Neural cell (in vitro differentiated cells): ENCODE data around the gene HOXD8. TPM values are rescaled to one million over a fixed set of nuclear protein-coding genes. Genes with fewer than 3 reads are reported as not detected.

Experiments
- H2AFZ ChIP-seq: fragments of 200-600, 300-800 bp; sonication (generic), shearing (Covaris generic); 2 replicates; pipeline ENCODE4 v1.6.0; 2014; ENCODE audit warnings: low read depth, mild to moderate bottlenecking, antibody characterized with exemption, low read length, moderate library complexity
- H3F3A ChIP-seq: fragments of 200-600 bp; shearing (Covaris generic); 2 replicates; pipeline ENCODE4 v1.6.1; 2016; ENCODE audit warnings: mild to moderate bottlenecking, moderate library complexity, mixed read lengths, antibody characterized with exemption, low read length; ENCODE audit not compliant: insufficient read depth, poor library complexity, severe bottlenecking
- H3K27ac ChIP-seq: fragments of 200-600, 300-800 bp; sonication (generic), shearing (Covaris generic); 2 replicates; pipeline ENCODE4 v1.5.1; 2014; ENCODE audit warnings: mild to moderate bottlenecking, low read length, moderate library complexity
- H3K27me3 ChIP-seq: fragments of 300-800, 200-600 bp; sonication (generic), shearing (Covaris generic); 2 replicates; pipeline ENCODE4 v1.6.0; 2014; ENCODE audit warnings: mild to moderate bottlenecking, low read depth, low read length, moderate library complexity; ENCODE audit not compliant: insufficient read depth
- H3K36me3 ChIP-seq: fragments of 300-800, 200-600 bp; sonication (generic), shearing (Covaris generic); 2 replicates; pipeline ENCODE4 v1.5.1; 2014; ENCODE audit warnings: mild to moderate bottlenecking, antibody characterized with exemption, low read length, moderate library complexity; ENCODE audit not compliant: insufficient read depth
- H3K4me2 ChIP-seq: fragments of 300-800, 200-600 bp; sonication (generic), shearing (Covaris generic); 2 replicates; pipeline ENCODE4 v1.6.0; 2014; ENCODE audit warnings: mild to moderate bottlenecking, low read length
- H3K4me3 ChIP-seq: fragments of 300-800, 200-600 bp; sonication (generic), shearing (Covaris generic); 2 replicates; pipeline ENCODE4 v1.5.1; 2014; ENCODE audit warnings: mild to moderate bottlenecking, low read length, moderate library complexity
- H3K79me2 ChIP-seq: fragments of 200-600 bp; shearing (Covaris generic); replicated peaks from 2 replicates; pipeline ENCODE4 v1.6.0; 2014; ENCODE audit warnings: mild to moderate bottlenecking, low read length, moderate library complexity; ENCODE audit not compliant: insufficient read depth
- H3K9ac ChIP-seq: fragments of 300-800, 200-600 bp; sonication (generic), shearing (Covaris generic); 2 replicates; pipeline ENCODE4 v1.6.1; 2016; ENCODE audit warnings: mild to moderate bottlenecking, low read length, mixed read lengths
- H3K9me2 ChIP-seq: fragments of 200-600 bp; shearing (Covaris generic); 2 replicates; pipeline ENCODE4 v1.6.1; 2016; ENCODE audit warnings: mild to moderate bottlenecking, low read length, mixed read lengths; ENCODE audit not compliant: insufficient read depth
- H3K9me3 ChIP-seq: fragments of 200-600, 300-800 bp; sonication (generic), shearing (Covaris generic); 2 replicates; pipeline ENCODE4 v1.6.1; 2016; ENCODE audit warnings: mild to moderate bottlenecking, mixed run types, low read length, moderate library complexity, mixed read lengths
- H4K20me1 ChIP-seq: fragments of 200-600 bp; shearing (Covaris generic); 2 replicates; pipeline ENCODE4 v1.6.1; 2016; ENCODE audit warnings: mild to moderate bottlenecking, mixed run types; ENCODE audit not compliant: insufficient read depth
- EP300 ChIP-seq: fragments of 450-650 bp; conservative IDR thresholded peaks from 2 replicates; pipeline ENCODE4 v1.6.1; 2014; ENCODE audit warnings: antibody characterized with exemption, mild to moderate bottlenecking, moderate library complexity; ENCODE audit not compliant: poor library complexity, severe bottlenecking
- EZH2 ChIP-seq: fragments of 200-600, 300-800 bp; shearing (Covaris generic), sonication (generic); IDR thresholded peaks from 2 replicates; pipeline ENCODE4 v1.6.1; 2014; ENCODE audit warnings: antibody characterized with exemption, low read length, borderline replicate concordance, mild to moderate bottlenecking; ENCODE audit not compliant: insufficient read depth, poor library complexity, severe bottlenecking
- MXI1 ChIP-seq: fragments of 450-650 bp; conservative IDR thresholded peaks from 2 replicates; pipeline ENCODE4 v1.6.1; 2014; ENCODE audit warnings: antibody characterized with exemption, mild to moderate bottlenecking; ENCODE audit not compliant: poor library complexity, severe bottlenecking
- POLR2AphosphoS5 ChIP-seq: IDR thresholded peaks from 2 replicates; pipeline ENCODE4 v1.6.1; 2012
- RAD21 ChIP-seq: fragments of 450-650 bp; conservative IDR thresholded peaks from 2 replicates; pipeline ENCODE4 v1.6.1; 2014; ENCODE audit warnings: antibody characterized with exemption, mild to moderate bottlenecking, moderate library complexity
- SMC3 ChIP-seq: fragments of 450-650 bp; conservative IDR thresholded peaks from 2 replicates; pipeline ENCODE4 v1.6.1; 2014; ENCODE audit warnings: antibody characterized with exemption, mild to moderate bottlenecking, moderate library complexity; ENCODE audit not compliant: poor library complexity
- TAF1 ChIP-seq: IDR thresholded peaks from 2 replicates; pipeline ENCODE4 v1.6.1; 2012; ENCODE audit warnings: low read depth
- polyA plus RNA-seq: library from polyadenylated mRNA; depleted of rRNA; stranded (reverse); fragments of >200 nt; gene quantifications from 2 replicates; pipeline ENCODE4 v1.2.3, GENCODE V29; 2014
- TF ChIP-seq, protein P1 (sequence below): fragments of 450-650 bp; IDR thresholded peaks from 2 replicates; pipeline ENCODE4 v1.5.1; 2014; ENCODE audit warnings: antibody characterized with exemption, mild to moderate bottlenecking, moderate library complexity; ENCODE audit not compliant: poor library complexity, severe bottlenecking
- TF ChIP-seq, protein P2 (sequence below): IDR thresholded peaks from 2 replicates; pipeline ENCODE4 v1.6.1; 2012; ENCODE audit warnings: borderline replicate concordance

Gene HOXD8
- polyA plus RNA-seq, 1 donor from 2014 or later: not detected

DNA sequence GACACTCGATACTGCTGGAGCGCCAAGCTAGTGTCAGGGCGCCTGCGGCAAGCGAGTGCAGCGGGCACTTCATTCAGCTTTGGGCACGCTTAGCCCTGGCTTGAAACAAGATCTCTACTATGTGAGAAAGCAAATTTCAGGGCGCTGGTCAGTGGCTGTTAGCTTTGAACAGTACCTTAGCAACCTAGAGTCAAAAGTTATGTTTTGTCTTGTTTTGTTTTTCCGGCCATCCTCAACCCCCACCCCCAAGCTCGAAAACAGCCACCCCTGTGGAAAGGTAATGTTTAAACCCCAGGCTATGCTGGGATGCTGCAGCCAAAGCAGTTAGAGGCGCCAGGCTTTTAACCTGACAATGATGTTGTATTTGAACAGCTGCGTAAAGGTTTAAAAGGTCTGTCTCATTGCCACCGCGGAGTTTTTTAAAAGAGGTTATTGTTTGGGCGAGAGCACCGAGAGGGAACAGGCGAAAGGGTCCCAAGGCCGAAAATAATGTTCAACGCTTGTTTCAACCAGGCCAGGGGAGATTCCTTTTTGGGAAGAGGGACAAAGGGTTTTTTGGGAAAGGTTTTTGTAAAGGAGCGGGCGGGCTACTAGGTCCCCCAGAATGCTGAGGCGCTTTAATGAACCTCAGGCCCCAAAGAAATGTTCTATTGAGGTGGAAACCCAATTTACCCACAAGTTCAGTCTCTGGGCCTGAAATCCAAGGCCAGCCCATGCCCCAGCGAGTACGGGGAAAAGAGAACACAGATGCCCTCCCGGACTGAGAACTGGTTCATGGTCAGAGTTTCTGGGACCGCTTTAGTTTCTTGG is 15.2 kb upstream of the HOXD8 start:
- Histone ChIP-seq H2AFZ (no peak overlapping the region), H3K9ac (no peak overlapping the region), H3K36me3 (no peaks in the 10 kb centered on the region), H3K9me3 (peaks cover 32% of the 10 kb centered on the region), H3K27me3 (peaks cover 99% of the 10 kb centered on the region), H3K4me3 (no peak overlapping the region), H3K4me2 (no peak overlapping the region), H4K20me1 (no peaks in the 10 kb centered on the region), H3K9me2 (no peaks in the 10 kb centered on the region), H3F3A (no peaks in the 10 kb centered on the region), H3K27ac (no peak overlapping the region), H3K79me2 (no peaks in the 10 kb centered on the region)
- TF ChIP-seq EZH2 (no peak), TAF1 (no peak), EP300 (no peak), SMC3 (no peak), POLR2AphosphoS5 (no peak), MXI1 (no peak), RAD21 (no peak)
- TF ChIP-seq, protein P1, sequence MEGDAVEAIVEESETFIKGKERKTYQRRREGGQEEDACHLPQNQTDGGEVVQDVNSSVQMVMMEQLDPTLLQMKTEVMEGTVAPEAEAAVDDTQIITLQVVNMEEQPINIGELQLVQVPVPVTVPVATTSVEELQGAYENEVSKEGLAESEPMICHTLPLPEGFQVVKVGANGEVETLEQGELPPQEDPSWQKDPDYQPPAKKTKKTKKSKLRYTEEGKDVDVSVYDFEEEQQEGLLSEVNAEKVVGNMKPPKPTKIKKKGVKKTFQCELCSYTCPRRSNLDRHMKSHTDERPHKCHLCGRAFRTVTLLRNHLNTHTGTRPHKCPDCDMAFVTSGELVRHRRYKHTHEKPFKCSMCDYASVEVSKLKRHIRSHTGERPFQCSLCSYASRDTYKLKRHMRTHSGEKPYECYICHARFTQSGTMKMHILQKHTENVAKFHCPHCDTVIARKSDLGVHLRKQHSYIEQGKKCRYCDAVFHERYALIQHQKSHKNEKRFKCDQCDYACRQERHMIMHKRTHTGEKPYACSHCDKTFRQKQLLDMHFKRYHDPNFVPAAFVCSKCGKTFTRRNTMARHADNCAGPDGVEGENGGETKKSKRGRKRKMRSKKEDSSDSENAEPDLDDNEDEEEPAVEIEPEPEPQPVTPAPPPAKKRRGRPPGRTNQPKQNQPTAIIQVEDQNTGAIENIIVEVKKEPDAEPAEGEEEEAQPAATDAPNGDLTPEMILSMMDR: no peak
- TF ChIP-seq, protein P2, sequence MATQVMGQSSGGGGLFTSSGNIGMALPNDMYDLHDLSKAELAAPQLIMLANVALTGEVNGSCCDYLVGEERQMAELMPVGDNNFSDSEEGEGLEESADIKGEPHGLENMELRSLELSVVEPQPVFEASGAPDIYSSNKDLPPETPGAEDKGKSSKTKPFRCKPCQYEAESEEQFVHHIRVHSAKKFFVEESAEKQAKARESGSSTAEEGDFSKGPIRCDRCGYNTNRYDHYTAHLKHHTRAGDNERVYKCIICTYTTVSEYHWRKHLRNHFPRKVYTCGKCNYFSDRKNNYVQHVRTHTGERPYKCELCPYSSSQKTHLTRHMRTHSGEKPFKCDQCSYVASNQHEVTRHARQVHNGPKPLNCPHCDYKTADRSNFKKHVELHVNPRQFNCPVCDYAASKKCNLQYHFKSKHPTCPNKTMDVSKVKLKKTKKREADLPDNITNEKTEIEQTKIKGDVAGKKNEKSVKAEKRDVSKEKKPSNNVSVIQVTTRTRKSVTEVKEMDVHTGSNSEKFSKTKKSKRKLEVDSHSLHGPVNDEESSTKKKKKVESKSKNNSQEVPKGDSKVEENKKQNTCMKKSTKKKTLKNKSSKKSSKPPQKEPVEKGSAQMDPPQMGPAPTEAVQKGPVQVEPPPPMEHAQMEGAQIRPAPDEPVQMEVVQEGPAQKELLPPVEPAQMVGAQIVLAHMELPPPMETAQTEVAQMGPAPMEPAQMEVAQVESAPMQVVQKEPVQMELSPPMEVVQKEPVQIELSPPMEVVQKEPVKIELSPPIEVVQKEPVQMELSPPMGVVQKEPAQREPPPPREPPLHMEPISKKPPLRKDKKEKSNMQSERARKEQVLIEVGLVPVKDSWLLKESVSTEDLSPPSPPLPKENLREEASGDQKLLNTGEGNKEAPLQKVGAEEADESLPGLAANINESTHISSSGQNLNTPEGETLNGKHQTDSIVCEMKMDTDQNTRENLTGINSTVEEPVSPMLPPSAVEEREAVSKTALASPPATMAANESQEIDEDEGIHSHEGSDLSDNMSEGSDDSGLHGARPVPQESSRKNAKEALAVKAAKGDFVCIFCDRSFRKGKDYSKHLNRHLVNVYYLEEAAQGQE: no peak

DNA sequence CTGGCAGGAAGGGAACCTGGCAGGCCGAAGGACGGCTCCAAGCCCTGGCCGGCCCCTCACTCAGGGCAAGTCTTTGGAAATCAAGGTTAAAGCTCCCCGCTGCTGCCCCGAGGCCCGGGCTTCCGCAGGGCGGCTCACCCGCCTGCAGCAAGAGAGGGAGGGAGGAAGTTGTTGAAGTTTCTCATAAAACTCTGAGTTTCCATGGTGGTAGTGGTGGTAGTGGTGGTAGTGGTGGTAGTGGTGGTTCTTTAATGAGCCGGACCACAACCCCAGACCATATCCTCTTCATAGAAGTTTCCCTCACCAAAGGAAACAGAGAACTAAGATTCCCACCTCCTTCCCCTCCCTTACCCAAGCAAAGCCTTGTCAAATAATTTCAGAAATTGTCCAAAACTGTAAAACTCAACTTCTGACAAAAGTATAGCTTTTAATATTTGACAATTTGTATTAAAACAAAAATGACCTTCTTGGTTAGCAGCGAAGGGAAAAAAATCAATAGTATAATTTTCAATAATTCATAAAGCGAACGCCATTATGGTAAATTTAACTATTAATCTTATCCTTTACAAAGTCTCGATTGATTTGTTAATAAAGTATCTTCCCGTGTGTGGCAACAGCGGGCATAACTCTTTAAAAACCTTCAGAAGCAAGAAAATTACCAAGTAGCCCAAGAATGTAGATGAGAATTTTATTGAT is 14.4 kb upstream of the HOXD8 start:
- H3K79me2 ChIP-seq: no peaks in the 10 kb centered on the region
- H3K9ac ChIP-seq: no peak overlapping the region
- H2AFZ ChIP-seq: no peak overlapping the region
- peaks cover 32% of the 10 kb centered on the region for H3K9me3 ChIP-seq
- TF ChIP-seq, protein P2: no peak
- TF ChIP-seq EZH2: peak; percentile 68
- peaks cover 99% of the 10 kb centered on the region for H3K27me3 ChIP-seq
- no peaks in the 10 kb centered on the region for H3K9me2 ChIP-seq
- no peaks in the 10 kb centered on the region for H3F3A ChIP-seq
- H3K4me3 ChIP-seq: no peak overlapping the region
- no peak overlapping the region for H3K4me2 ChIP-seq
- H3K36me3 ChIP-seq: no peaks in the 10 kb centered on the region
- H3K27ac ChIP-seq: no peak overlapping the region
- H4K20me1 ChIP-seq: no peaks in the 10 kb centered on the region
